Measurements from ENCODE around the gene SNX33.
A peak's percentile ranks its signal among the peaks of the same experiment; 100 is the strongest.

SNX33 gene

GRCh38 chr15:75641603-75642002 lies 6.1 kb upstream of the SNX33 start:
- DNase-seq, result no peak

GRCh38 chr15:75644376-75644775 lies 3.3 kb upstream of the SNX33 start:
- DNase-seq, result no peak

DNA sequence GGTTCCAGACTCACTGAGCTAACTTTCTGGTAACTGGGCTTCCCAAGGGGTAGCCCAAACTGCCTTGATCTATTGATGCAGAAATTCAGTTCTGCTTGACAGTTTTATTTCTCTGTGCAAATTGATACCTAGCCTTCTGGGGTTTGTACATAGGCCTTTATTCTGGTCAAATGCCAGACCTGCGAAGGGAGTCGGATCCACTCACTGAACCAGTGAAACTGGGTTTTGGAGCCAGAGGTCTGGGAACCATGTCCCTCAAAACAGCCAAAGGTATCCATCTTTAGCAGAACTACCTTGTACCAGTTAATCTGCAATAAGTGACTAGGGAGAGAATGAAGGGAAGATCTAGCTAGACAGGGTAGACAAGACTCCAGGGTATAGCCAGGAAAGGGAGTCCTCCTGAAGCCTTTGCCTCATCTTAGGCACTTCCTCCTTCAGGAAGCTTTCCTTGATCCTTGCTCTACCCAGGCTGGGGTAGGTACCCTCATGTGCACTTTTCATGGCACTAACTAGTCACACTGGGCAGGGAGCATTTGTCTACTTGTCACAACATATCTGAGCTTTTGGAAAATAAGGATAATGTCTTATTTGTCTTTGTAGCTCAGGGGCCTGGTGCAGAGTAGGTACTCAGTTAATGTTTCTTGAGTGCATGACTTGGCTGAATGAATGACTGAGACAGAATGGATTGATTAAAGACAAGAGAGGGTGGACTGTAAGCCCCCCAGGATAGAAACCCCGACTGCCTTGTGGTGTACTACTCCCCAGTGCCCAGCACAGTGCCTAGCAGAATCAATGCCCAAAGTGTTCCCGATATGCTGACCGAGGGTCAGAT lies 1.4 kb upstream of the SNX33 start:
- no peak for DNase-seq

DNA sequence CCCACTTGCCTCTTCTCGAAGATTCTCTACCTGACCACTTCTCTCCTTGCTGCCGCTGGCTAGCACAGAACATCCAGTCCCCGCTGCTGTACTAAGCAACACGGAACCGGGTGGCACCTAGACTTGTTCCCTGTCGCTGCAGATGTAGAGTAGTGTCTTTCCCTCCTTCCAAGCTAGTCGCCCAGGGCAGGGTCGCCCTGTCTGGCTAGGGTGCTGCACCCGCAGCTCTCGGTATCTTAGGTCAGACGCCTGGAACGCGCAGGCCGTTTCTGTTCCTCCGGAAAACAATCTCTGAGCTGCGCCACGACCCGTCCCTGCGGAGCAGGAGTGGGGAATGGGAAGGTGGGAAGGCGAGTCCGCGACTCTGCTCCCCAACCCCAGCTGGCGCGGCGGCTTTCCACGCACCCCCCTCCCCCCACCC lies 758 bp upstream of the SNX33 start:
- no peak for DNase-seq

- no peak for DNase-seq
These were observed 666 bp downstream of the SNX33 start for GRCh38 chr15:75648156-75649000.

DNA sequence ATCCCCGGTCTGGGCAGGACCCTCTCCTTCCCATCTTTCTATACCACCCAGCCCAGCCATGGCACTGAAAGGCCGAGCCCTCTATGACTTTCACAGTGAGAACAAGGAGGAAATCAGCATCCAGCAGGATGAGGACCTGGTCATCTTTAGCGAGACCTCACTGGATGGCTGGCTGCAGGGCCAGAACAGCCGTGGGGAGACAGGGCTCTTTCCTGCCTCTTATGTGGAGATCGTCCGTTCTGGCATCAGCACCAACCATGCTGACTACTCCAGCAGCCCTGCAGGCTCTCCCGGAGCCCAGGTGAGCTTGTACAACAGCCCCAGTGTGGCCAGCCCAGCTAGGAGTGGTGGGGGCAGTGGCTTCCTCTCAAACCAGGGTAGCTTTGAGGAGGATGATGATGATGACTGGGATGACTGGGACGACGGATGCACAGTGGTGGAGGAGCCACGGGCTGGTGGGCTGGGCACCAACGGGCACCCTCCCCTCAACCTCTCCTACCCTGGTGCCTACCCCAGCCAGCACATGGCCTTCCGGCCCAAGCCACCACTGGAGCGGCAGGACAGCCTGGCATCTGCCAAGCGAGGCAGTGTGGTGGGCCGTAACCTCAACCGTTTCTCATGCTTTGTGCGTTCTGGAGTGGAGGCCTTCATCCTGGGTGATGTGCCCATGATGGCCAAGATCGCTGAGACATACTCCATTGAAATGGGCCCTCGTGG lies 1.5 kb downstream of the SNX33 start:
- no peak for DNase-seq

DNA sequence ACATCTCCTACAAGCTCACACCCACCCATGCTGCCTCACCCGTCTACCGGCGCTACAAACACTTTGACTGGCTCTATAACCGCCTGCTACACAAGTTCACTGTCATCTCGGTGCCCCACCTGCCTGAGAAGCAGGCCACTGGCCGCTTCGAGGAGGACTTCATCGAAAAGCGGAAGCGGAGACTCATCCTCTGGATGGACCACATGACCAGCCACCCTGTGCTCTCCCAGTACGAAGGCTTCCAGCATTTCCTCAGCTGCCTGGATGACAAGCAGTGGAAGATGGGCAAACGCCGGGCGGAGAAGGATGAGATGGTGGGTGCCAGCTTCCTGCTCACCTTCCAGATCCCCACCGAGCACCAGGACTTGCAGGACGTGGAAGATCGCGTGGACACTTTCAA lies 2.1 kb downstream of the SNX33 start:
- no peak for DNase-seq

- DNase-seq, result no peak
These were observed 3.4 kb downstream of the SNX33 start for GRCh38 chr15:75650908-75651809.

DNA sequence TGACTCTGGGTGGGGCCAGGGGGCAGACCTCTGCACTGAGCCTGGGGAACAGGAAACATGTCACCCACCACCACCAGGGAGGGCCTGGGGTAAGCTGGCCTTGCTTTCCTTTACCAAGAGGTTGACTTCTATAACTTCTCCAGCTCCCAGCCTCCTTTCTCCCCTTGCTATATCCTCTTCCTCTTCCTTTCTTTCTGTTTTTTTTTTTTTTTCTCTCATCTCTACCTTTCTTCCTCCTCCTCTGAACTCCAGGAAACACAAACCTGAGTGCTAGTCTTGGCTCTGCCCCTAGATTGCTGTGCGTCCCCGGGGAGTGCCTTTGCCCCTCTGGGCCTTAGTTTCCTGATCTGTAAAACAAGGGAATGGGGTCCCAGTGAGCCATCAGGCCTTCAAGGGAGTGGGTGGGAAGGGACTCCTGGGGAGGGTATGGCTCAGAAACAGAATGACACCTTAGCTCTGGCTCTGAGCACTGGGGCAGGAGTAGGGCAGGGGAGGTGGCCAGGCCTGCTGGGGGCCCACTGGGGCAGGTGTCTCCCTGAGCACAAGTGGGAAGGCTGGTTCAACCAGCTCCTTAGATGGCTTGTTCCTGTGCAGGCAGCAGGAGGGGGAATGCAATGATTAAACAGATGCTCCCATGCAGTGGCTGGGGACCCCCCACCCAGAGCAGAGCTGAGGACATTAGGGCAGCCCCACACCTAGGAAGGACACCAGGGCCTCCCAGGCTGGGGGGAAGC lies 4.3 kb downstream of the SNX33 start:
- DNase-seq, result no peak

DNA sequence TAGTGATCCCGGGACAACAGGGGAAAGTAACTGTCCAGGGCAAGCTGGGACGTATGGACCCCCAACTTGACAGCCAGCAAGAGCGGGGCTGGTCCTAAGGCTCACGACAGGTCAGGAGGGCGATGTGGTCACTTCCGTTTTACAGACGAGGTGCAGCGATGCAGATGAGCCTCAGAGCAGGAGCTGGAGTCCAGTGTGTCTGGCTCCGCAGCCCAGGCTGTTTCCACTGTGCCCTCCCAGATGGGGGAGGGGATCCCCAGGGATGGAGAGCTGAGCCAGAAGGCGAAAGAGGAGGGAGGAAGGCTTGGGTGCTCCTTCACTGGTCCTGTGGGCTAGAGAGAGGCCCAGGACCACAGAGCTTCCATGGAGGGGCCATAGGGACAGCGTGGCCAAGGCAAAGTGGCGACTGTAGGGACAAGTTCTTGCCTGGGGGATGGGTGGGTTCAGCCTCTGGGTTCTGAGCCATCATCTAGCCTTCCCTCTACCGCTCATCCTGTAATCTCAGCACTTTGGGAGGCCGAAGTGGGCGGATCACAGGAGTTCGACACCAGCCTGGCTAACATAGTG lies 5.7 kb downstream of the SNX33 start:
- peak; percentile 55 for DNase-seq

- no peak for DNase-seq
These were observed 6.6 kb downstream of the SNX33 start for GRCh38 chr15:75654201-75654907.

GRCh38 chr15:75655931-75656330 lies 8.2 kb downstream of the SNX33 start:
- DNase-seq, result no peak

DNA sequence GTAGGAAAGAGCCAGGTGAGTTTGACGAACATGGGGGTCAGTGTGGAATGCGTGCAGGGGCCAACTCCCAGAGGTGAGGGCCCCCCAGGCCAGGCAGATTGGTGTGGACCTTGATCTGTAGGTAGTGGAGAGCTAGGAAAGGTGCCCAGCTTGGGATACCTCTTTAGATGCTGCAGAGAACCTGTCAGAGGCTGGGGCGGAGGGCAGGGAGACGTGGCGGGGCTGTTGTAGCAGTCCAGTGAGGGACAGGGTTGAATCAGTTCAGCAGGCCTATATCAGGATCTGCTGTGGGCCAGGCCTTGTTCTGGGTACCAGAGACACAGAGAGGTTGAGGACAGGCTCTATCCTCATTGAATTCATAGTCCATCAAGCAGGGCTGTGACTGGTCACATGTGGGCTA lies 8.6 kb downstream of the SNX33 start:
- DNase-seq, result no peak

DNA sequence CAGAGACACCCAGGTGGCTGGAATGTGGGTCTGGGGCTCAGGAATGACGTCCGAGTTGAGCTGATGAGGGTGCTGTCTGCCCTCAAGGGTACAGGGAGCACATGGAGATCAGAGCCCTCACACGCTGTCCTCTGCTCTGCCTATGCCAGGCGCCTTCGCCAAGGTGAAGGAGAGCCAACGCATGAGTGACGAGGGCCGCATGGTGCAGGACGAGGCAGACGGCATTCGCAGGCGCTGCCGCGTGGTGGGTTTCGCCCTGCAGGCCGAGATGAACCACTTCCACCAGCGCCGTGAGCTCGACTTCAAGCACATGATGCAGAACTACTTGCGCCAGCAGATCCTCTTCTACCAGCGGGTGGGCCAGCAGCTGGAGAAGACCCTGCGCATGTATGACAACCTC lies 9.1 kb downstream of the SNX33 start:
- DNase-seq, result no peak

GRCh38 chr15:75659141-75659771 lies 11.5 kb downstream of the SNX33 start:
- DNase-seq, result no peak

DNA sequence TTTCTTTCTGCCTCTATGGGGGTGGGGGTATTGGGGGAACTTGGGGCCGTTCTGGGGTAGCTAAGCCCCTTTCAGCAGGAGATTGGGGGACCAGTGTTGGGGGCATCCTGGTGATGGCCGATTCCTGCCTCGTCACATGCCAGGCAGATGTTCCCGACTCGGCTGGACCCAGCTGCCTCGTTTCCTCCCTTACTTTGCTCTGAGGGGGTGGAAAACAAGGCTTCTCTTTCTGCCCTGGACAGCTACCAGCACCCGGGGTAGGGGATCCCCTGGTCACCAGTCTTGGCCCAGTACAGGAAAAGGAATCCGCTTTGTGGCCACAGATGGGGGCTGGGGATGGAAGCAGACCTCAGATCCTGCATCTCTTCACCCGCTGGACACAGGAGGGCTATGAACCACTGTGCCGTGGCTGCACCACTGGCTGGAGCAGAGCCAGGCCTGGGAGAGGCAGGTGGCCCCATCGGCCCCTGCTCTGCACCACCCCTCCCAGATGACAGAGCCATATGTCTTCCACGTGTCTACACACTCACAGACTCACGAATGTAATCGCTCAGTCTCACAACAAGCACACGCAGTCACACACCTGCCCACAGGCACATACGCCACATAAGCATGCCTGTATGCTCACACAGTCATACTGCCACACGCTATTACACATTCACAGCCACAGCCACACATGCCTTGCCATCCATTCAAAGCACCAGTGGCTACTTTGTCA lies 12.4 kb downstream of the SNX33 start:
- DNase-seq, result no peak

DNA sequence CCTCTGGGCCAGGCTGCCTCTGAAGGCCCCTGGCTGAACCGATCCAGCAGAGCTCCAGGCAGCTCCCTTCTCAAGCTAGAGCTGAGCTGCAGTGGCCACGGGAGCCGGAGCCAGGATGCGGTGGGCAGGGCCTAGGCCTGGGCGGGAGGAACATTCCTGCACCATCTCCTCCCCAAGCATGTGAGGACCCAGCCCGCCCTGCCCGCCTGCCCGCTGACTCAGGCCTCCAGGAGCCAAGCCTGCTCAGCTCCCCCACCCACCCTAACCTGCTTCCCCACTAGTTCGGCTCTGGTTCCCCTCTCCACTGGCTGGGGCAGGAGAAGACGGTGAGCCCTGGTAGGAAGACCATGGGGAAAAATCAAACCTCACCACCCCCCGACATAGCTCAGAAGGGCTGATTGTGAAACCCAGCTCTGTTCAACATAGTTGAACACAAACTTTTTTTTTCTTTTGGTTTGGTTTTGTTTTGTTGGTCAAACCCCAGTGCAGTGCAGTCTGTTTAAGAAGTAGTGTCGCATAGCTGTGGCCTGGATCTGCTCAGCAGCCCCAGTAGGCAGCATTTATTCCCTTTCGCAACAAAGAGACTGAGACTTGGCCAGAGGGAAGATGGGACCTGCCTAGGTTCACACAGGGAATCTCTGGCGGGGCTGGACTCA lies 13.5 kb downstream of the SNX33 start:
- peak; percentile 63 for DNase-seq

DNA sequence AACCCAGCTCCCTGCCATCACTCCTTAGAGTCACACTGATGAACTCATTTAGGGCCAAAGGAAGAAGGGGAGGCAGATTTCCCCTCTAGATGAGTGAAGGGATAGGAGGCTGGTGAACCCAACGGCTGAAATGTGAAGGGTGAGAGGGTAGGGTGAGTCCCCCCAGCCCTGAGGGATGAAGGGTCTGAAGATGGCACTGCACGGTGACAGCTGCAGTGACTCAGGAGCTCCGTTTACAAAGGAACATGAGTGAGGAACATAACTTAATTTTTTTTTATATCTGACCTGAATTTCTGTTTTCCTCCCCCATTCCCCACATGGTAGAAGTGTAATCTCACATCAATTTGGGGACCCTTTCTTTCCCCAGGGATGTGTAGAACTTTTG lies 14.0 kb downstream of the SNX33 start:
- DNase-seq, result no peak

Measured in eye (tissue), 1 donor.